ENCODE measurements around the gene PKHD1.

DNA sequence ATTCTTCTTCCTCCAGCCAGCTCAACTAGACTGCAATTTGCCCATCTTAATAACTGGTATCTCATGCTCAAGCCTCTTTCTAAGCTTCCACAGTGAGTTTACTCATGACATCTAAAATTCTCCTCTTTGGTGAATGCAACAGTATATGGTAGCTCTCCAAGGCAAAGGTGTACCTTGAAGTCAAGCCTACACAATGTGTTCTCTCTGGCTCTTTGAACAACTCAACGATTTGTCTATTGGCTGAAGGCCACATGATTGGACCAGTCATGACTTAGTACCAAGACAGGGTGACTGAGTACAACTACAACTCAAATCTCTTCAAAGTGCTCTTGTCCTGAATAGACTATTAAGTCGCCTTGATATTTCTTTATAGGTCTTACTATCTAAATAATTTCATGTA is 199.6 kb downstream of the PKHD1 start:
- TF ChIP-seq EZH2phosphoT487 (IDR thresholded peaks at IDR 0.05; ENCODE audit: low read depth, severe bottlenecking, unreplicated experiment) (no peak), EZH2 (IDR thresholded peaks at IDR 0.05; ENCODE audit: borderline replicate concordance) (no peak)
- TF ChIP-seq, protein P1, sequence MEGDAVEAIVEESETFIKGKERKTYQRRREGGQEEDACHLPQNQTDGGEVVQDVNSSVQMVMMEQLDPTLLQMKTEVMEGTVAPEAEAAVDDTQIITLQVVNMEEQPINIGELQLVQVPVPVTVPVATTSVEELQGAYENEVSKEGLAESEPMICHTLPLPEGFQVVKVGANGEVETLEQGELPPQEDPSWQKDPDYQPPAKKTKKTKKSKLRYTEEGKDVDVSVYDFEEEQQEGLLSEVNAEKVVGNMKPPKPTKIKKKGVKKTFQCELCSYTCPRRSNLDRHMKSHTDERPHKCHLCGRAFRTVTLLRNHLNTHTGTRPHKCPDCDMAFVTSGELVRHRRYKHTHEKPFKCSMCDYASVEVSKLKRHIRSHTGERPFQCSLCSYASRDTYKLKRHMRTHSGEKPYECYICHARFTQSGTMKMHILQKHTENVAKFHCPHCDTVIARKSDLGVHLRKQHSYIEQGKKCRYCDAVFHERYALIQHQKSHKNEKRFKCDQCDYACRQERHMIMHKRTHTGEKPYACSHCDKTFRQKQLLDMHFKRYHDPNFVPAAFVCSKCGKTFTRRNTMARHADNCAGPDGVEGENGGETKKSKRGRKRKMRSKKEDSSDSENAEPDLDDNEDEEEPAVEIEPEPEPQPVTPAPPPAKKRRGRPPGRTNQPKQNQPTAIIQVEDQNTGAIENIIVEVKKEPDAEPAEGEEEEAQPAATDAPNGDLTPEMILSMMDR (IDR thresholded peaks at IDR 0.05; ENCODE audit: poor library complexity), result no peak

All from hepatocyte (in vitro differentiated cells).